CD4-positive, alpha-beta T cell (primary cell): Measurements from ENCODE around the gene HOXA13. TPM values are rescaled to one million over a fixed set of nuclear protein-coding genes. Genes with fewer than 3 reads are reported as not detected.

Source experiments
- ATAC-seq: fragments of 200-7000 bp; cut with Tn5 transposase; one replicate; pipeline ENCODE4 v1.10.0; 2022; ENCODE audit warnings: mild to moderate bottlenecking; ENCODE audit not compliant: poor library complexity
- CTCF ChIA-PET: fragments of 350-600 bp; sonication (Branson Sonifier 250); formaldehyde crosslinking; loops from one replicate; lab custom pipeline; 2021; ENCODE audit warnings: antibody characterized with exemption, inconsistent platforms; lab: Charles Lee
- POLR2A ChIA-PET: fragments of 350-600 bp; sonication (Branson Sonifier 250); formaldehyde crosslinking; loops from one replicate; lab custom pipeline; 2021; ENCODE audit warnings: antibody characterized with exemption, inconsistent platforms; lab: Charles Lee
- DNase-seq, 14 experiments: peaks; one replicate each; pipeline ENCODE4 v3.0.0-alpha.2; 2013 to 2020; ENCODE audit warnings: mixed read lengths in 2 of 14
- H3K27ac ChIP-seq, 2 donors: one replicate each; pipeline versions ENCODE4 v1.5.1 to v1.7.0; 2013; ENCODE audit warnings: low read length in 2 of 2, low read depth in 1 of 2, mild to moderate bottlenecking in 1 of 2
- H3K27me3 ChIP-seq, 2 experiments: 1 replicate in 1 of 2; 2 replicates in 1 of 2; pipeline versions ENCODE4 v1.6.1 to v1.7.0; 2013; ENCODE audit warnings: low read length in 2 of 2, control low read depth in 1 of 2, mild to moderate bottlenecking in 1 of 2, moderate library complexity in 1 of 2; ENCODE audit not compliant: insufficient read depth in 2 of 2, control insufficient read depth in 1 of 2
- H3K36me3 ChIP-seq: one replicate; pipeline ENCODE4 v1.6.1; 2013; ENCODE audit warnings: low read length, control low read depth; ENCODE audit not compliant: insufficient read depth
- H3K4me1 ChIP-seq: one replicate; pipeline ENCODE4 v1.6.1; 2013; ENCODE audit warnings: low read length, control low read depth; ENCODE audit not compliant: insufficient read depth
- H3K4me3 ChIP-seq: one replicate; pipeline ENCODE4 v1.5.1; 2013; ENCODE audit warnings: mild to moderate bottlenecking, low read length, moderate library complexity
- H3K9me3 ChIP-seq, 2 experiments: 1 replicate in 1 of 2; 2 replicates in 1 of 2; pipeline versions ENCODE4 v1.6.1 to v1.7.0; 2013; ENCODE audit warnings: low read length in 2 of 2, mild to moderate bottlenecking in 2 of 2, control low read depth in 1 of 2, moderate library complexity in 1 of 2; ENCODE audit not compliant: control insufficient read depth in 1 of 2, insufficient read depth in 1 of 2
- H3K27ac Mint-ChIP-seq: one replicate; pipeline ENCODE4 v1.8.0; 2020; ENCODE audit warnings: mixed read lengths
- H3K27me3 Mint-ChIP-seq: one replicate; pipeline ENCODE4 v1.8.0; 2021; ENCODE audit warnings: mixed read lengths
- H3K36me3 Mint-ChIP-seq: one replicate; pipeline ENCODE4 v1.8.0; 2021; ENCODE audit warnings: low read depth, mixed read lengths
- H3K4me1 Mint-ChIP-seq: one replicate; pipeline ENCODE4 v1.8.0; 2021; ENCODE audit warnings: low read depth, mixed read lengths
- H3K4me3 Mint-ChIP-seq: one replicate; pipeline ENCODE4 v1.8.0; 2020; ENCODE audit warnings: mild to moderate bottlenecking, mixed read lengths
- H3K9me3 Mint-ChIP-seq: one replicate; pipeline ENCODE4 v1.8.0; 2020; ENCODE audit warnings: mixed read lengths
- intact Hi-C, 2 experiments: fragments of 100-400 bp; cut with DNase I in 1 of 2; cut with micrococcal nuclease in 1 of 2; formaldehyde crosslinking; loops; one replicate each; pipeline versions ENCODE4 v1.15.1 to v1.9.0; 2023 to 2025; cut with DNase I, micrococcal nuclease
- total RNA-seq, 174 experiments: library from RNA in 2 of 174; stranded (reverse) in 2 of 174; gene quantifications; one replicate each; pipeline ENCODE4 v1.2.3 and lab custom pipeline; 2021 to 2026
- TF ChIP-seq, protein P1 (sequence below): fragments of 200-600 bp; IDR thresholded peaks from one replicate; pipeline ENCODE4 v1.8.0; 2022; ENCODE audit warnings: antibody characterized with exemption, mild to moderate bottlenecking

The HOXA13 gene
- total RNA-seq, 2 experiments from 2014 or later, result not detected

DNA sequence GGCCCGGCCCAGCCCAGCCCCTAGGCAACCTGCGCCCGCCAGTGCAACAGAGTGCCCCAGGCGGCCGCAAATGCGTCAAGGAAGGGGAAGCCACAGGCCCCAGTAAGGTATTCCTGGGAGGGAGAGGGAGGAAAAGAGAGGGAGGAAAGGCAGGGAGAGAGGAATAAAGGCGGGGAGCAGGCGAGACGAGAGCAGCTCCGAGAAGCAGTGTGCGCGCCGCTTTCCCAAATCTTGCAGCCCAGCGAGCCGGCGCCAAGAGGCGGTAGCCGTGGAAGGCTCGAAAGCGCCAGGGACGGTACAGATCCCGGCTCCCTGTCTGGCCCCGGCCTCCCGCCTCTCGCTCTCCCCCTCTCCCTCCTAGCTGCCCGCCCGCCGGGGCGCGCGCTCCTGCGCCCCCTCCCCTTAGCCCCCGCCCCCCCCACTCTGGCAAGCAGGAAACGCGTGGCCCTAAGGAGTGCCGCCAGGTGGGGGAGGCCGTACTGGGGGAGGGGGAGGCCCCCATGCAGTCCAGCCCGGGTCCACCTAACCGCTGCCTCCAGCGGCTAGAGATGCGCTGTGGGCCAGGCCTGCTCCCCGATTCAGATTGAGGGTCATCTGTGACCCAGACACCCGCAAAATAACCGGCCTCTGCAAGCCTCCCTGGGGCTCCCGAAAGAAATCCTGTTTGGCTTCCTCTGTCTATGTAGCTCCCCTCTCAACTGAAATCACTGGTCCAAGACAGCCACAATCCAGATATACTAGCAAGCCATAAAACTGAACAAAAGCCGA, 30.0 kb downstream of the HOXA13 start:
- H3K4me1 ChIP-seq, result peaks cover 83% of the 10 kb centered on the region
- Mint-ChIP-seq H3K4me3 (peak overlapping the region; percentile 45), H3K4me1 (peaks cover 59% of the 10 kb centered on the region), H3K27me3 (peaks cover 81% of the 10 kb centered on the region), H3K27ac (no peak overlapping the region), H3K36me3 (peaks cover 4% of the 10 kb centered on the region), H3K9me3 (no peaks in the 10 kb centered on the region)
- intact Hi-C loops, result loop anchor here (2.0 to 10.0 kb wide), 7 partner anchors 15 to 1313 kb away; partner anchors contain the start of genes HOXA11 (in 1 of the 2) and SNX10 (in 1 of the 2)
- TF ChIP-seq, protein P1, sequence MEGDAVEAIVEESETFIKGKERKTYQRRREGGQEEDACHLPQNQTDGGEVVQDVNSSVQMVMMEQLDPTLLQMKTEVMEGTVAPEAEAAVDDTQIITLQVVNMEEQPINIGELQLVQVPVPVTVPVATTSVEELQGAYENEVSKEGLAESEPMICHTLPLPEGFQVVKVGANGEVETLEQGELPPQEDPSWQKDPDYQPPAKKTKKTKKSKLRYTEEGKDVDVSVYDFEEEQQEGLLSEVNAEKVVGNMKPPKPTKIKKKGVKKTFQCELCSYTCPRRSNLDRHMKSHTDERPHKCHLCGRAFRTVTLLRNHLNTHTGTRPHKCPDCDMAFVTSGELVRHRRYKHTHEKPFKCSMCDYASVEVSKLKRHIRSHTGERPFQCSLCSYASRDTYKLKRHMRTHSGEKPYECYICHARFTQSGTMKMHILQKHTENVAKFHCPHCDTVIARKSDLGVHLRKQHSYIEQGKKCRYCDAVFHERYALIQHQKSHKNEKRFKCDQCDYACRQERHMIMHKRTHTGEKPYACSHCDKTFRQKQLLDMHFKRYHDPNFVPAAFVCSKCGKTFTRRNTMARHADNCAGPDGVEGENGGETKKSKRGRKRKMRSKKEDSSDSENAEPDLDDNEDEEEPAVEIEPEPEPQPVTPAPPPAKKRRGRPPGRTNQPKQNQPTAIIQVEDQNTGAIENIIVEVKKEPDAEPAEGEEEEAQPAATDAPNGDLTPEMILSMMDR, result no peak
- no peak overlapping the region for H3K4me3 ChIP-seq
- peaks cover 87 to 100% of the 10 kb centered on the region in 2 experiments for H3K27me3 ChIP-seq
- POLR2A ChIA-PET, result interaction anchor here (1.0 to 2.1 kb wide), 4 partner anchors 9 to 81 kb away, joined by 3 to 6 read pairs (median 4); no protein-coding TSS in a partner anchor
- H3K27ac ChIP-seq, result no peak overlapping the region
- no peak for ATAC-seq
- no peaks in the 10 kb centered on the region for H3K36me3 ChIP-seq
- peaks cover 5 to 75% of the 10 kb centered on the region in 2 experiments for H3K9me3 ChIP-seq
- CTCF ChIA-PET, result interaction anchor here (0.9 to 2.2 kb wide), 7 partner anchors 9 to 1277 kb away, joined by 3 to 6 read pairs (median 3); partner anchors contain the start of genes HOXA11 and HOXA7
- DNase-seq, result peak in 2 of 14 experiments; percentile 6 to 29

DNA sequence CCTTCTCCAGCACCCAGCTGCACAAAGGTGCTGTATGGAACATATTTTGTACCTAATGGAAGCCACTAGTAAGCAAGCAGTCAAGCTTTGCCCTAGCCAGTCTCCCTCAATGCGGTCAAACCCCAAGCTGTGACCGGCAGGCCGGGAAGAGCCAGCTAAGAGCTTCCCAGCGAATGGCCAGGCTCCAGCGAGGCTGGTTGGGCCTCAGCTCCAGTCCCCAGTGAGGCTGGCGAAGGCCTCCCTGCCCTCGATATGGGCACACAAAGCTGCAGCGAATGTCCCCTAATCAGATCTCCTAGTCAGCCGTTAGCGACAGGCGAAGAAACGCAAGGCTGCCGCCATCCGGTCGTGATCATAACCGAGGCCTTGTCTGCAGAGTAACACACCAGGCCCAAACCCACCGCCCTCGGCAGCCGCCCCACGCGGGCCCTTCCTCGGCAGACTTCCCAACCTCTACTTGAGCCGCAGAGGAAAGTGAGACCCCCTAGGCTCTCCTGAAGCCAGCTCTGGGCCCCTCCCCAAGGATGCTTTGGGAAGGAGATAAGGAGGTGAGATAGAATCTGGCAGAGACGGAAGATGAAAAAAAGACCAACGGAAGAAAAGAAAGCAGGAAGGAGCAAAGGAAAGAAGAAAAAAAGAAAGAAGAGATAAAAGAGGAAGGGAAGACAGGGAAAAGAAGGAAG, 31.5 kb downstream of the HOXA13 start:
- peak overlapping the region; percentile 83 for H3K4me3 Mint-ChIP-seq
- H3K4me3 ChIP-seq, result no peak overlapping the region
- H3K4me1 Mint-ChIP-seq, result peaks cover 57% of the 10 kb centered on the region
- no peaks in the 10 kb centered on the region for H3K36me3 ChIP-seq
- peaks cover 78% of the 10 kb centered on the region for H3K4me1 ChIP-seq
- peaks cover 91 to 99% of the 10 kb centered on the region in 2 experiments for H3K27me3 ChIP-seq
- POLR2A ChIA-PET, result interaction anchor here (0.6 to 1.9 kb wide), 4 partner anchors 10 to 1304 kb away, joined by 3 to 5 read pairs (median 4); no protein-coding TSS in a partner anchor
- H3K36me3 Mint-ChIP-seq, result peaks cover 4% of the 10 kb centered on the region
- intact Hi-C loops, result loop anchor here (2.0 to 10.0 kb wide), 5 partner anchors 18 to 1084 kb away; partner anchors contain the start of gene SNX10 (in 1 of the 2)
- H3K9me3 Mint-ChIP-seq, result no peaks in the 10 kb centered on the region
- peak; percentile 37 for ATAC-seq
- peaks cover 5 to 79% of the 10 kb centered on the region in 2 experiments for H3K9me3 ChIP-seq
- peak in 3 of 14 experiments; percentile 33 to 69 (median 63) for DNase-seq
- CTCF ChIA-PET, result interaction anchor here (0.6 to 2.0 kb wide), 4 partner anchors 11 to 24 kb away, joined by 3 to 7 read pairs (median 3); no protein-coding TSS in a partner anchor
- H3K27me3 Mint-ChIP-seq, result peaks cover 86% of the 10 kb centered on the region
- TF ChIP-seq, protein P1, result no peak
- H3K27ac ChIP-seq, result no peak overlapping the region
- H3K27ac Mint-ChIP-seq, result peak overlapping the region; percentile 76

DNA sequence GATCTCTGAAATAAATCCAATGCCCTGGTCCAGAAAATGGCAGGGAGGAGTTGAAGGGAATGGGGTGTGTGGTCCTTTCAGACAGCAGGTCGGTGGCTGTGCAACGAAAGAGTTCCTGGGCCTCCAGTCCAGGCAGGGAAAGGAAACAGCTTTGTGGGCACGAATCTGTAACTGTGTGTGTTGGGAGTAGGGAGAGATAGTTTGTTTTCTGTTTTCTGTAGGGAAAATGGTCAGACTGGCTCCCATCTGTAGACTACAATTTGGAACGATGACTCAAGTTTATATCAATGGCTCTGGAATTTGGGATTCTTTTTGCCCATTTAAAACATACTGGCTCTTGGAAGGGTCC, 32.0 kb downstream of the HOXA13 start:
- Histone ChIP-seq H3K27me3 (peaks cover 91 to 99% of the 10 kb centered on the region in 2 experiments), H3K4me3 (no peak overlapping the region), H3K36me3 (no peaks in the 10 kb centered on the region), H3K9me3 (peaks cover 5 to 76% of the 10 kb centered on the region in 2 experiments), H3K27ac (no peak overlapping the region), H3K4me1 (peaks cover 74% of the 10 kb centered on the region)
- CTCF ChIA-PET, result interaction anchor here (1.0 to 2.0 kb wide), 2 partner anchors 12 to 17 kb away, joined by 3 to 7 read pairs; no protein-coding TSS in a partner anchor
- POLR2A ChIA-PET, result interaction anchor here (1.2 to 1.7 kb wide), 2 partner anchors 9 to 35 kb away, joined by 3 to 5 read pairs; no protein-coding TSS in a partner anchor
- H3K4me3 Mint-ChIP-seq, result peak overlapping the region; percentile 83
- H3K36me3 Mint-ChIP-seq, result peaks cover 4% of the 10 kb centered on the region
- intact Hi-C loops, result loop anchor here (2.0 to 10.0 kb wide), 6 partner anchors 17 to 1307 kb away; partner anchors contain the start of gene SNX10 (in 1 of the 2)
- peaks cover 92% of the 10 kb centered on the region for H3K27me3 Mint-ChIP-seq
- peak overlapping the region; percentile 76 for H3K27ac Mint-ChIP-seq
- no peak for ATAC-seq
- TF ChIP-seq, protein P1, result no peak
- peaks cover 57% of the 10 kb centered on the region for H3K4me1 Mint-ChIP-seq
- DNase-seq, result no peak
- no peaks in the 10 kb centered on the region for H3K9me3 Mint-ChIP-seq
